H1 (cell line): ENCODE results near the gene DAB2IP. TPM values are rescaled to one million over a fixed set of nuclear protein-coding genes. Genes with fewer than 3 reads are reported as not detected.

Source experiments
- CTCF ChIA-PET: fragments of 300-600 bp; sonication (Branson Sonifier 250); formaldehyde crosslinking; loops from one replicate; lab custom pipeline; 2021; ENCODE audit not compliant: partially characterized antibody; lab: Charles Lee
- POLR2A ChIA-PET: fragments of 300-600 bp; sonication (Branson Sonifier 250); formaldehyde crosslinking; loops from one replicate; lab custom pipeline; 2021; ENCODE audit warnings: inconsistent platforms; ENCODE audit not compliant: partially characterized antibody; lab: Charles Lee
- DNase-seq, 2 experiments: peaks; one replicate each; pipeline versions ENCODE4 v3.0.0 to v3.0.0-alpha.2; 2010 to 2022; ENCODE audit warnings: low spot score in 2 of 2, low read depth in 1 of 2, mixed read lengths in 1 of 2
- FAIRE-seq: peaks from 2 replicates; lab custom pipeline; 2011; peaks lifted over from hg19 to GRCh38; lab: Jason Lieb, UNC
- H2AFZ ChIP-seq: 2 replicates; pipeline ENCODE4 v1.8.1; 2012; ENCODE audit warnings: low read length, inconsistent platforms
- H2AK5ac ChIP-seq: 2 replicates; pipeline ENCODE4 v1.6.1; 2013; ENCODE audit warnings: low read depth, low read length
- H2BK120ac ChIP-seq: replicated peaks from 2 replicates; pipeline ENCODE3; 2013; ENCODE audit warnings: low read depth, low read length, inconsistent platforms
- H2BK12ac ChIP-seq: 2 replicates; pipeline ENCODE4 v1.6.1; 2013; ENCODE audit warnings: low read depth, low read length
- H2BK15ac ChIP-seq: 2 replicates; pipeline ENCODE4 v1.6.1; 2013; ENCODE audit warnings: low read length
- H2BK20ac ChIP-seq: 2 replicates; pipeline ENCODE4 v1.6.1; 2013; ENCODE audit warnings: low read length
- H2BK5ac ChIP-seq: 2 replicates; pipeline ENCODE4 v1.6.1; 2013; ENCODE audit warnings: low read depth, low read length
- H3K14ac ChIP-seq: 2 replicates; pipeline ENCODE4 v1.6.1; 2013; ENCODE audit warnings: inconsistent platforms; ENCODE audit not compliant: insufficient read length
- H3K18ac ChIP-seq: 2 replicates; pipeline ENCODE4 v1.6.1; 2013; ENCODE audit warnings: low read length; ENCODE audit errors: extremely low read depth
- H3K23ac ChIP-seq: 2 replicates; pipeline ENCODE4 v1.6.1; 2013; ENCODE audit warnings: inconsistent platforms; ENCODE audit not compliant: insufficient read length
- H3K23me2 ChIP-seq: 2 replicates; pipeline ENCODE4 v1.6.1; 2013; ENCODE audit warnings: low read depth, low read length
- H3K27ac ChIP-seq: 2 replicates; pipeline ENCODE4 v1.6.1; 2011; ENCODE audit warnings: low read depth, low read length, inconsistent platforms
- H3K27me3 ChIP-seq, 4 experiments: replicated peaks in 1 of 4; 1 replicate in 1 of 4; 2 replicates in 3 of 4; pipeline versions ENCODE4 v1.6.1 to v1.8.1; 2011 to 2013; ENCODE audit warnings: low read length in 3 of 4, mild to moderate bottlenecking in 3 of 4, inconsistent platforms in 2 of 4, mixed read lengths in 2 of 4, moderate library complexity in 1 of 4; ENCODE audit not compliant: control insufficient read depth in 3 of 4, insufficient read depth in 3 of 4; ENCODE audit errors: extremely low read depth in 1 of 4
- H3K36me3 ChIP-seq, 4 experiments: 2 replicates each; pipeline versions ENCODE4 v1.6.1 to v1.8.1; 2011 to 2013; ENCODE audit warnings: mild to moderate bottlenecking in 4 of 4, low read length in 3 of 4, moderate library complexity in 2 of 4, control low read depth in 1 of 4, inconsistent platforms in 1 of 4; ENCODE audit not compliant: insufficient read depth in 4 of 4, control insufficient read depth in 2 of 4
- H3K4ac ChIP-seq: replicated peaks from 2 replicates; pipeline ENCODE3; 2013; ENCODE audit warnings: low read length, low read depth, mixed read lengths, inconsistent platforms; ENCODE audit not compliant: insufficient read length
- H3K4me1 ChIP-seq, 4 experiments: replicated peaks in 1 of 4; 1 replicate in 1 of 4; 2 replicates in 3 of 4; pipeline versions ENCODE4 v1.6.1 to v1.8.1; 2011 to 2013; ENCODE audit warnings: low read length in 3 of 4, inconsistent platforms in 2 of 4, mixed read lengths in 1 of 4; ENCODE audit not compliant: insufficient read depth in 4 of 4, control insufficient read depth in 3 of 4
- H3K4me2 ChIP-seq, 2 experiments: 2 replicates each; pipeline versions ENCODE4 v1.6.1 to v1.8.1; 2011 to 2013; ENCODE audit warnings: low read depth in 2 of 2, low read length in 2 of 2, control low read depth in 1 of 2, inconsistent platforms in 1 of 2, mild to moderate bottlenecking in 1 of 2; ENCODE audit not compliant: insufficient read depth in 1 of 2
- H3K4me3 ChIP-seq, 4 experiments: fragments of 200-600, 300-600 bp in 1 of 4; sonication (generic), shearing (Covaris generic), sonication (Bioruptor Twin) in 1 of 4; 2 replicates each; pipeline versions ENCODE4 v1.5.1 to v1.8.1; 2011 to 2016; ENCODE audit warnings: low read length in 4 of 4, low read depth in 3 of 4, control low read depth in 2 of 4, inconsistent platforms in 2 of 4, mild to moderate bottlenecking in 2 of 4, mixed read lengths in 1 of 4, moderate library complexity in 1 of 4; ENCODE audit not compliant: insufficient read depth in 2 of 4; ENCODE audit errors: extremely low read depth in 1 of 4
- H3K56ac ChIP-seq: replicated peaks from 2 replicates; pipeline ENCODE3; 2013; ENCODE audit warnings: low read depth, mild to moderate bottlenecking, mixed read lengths, low read length, inconsistent platforms; ENCODE audit not compliant: insufficient read length
- H3K79me1 ChIP-seq: 2 replicates; pipeline ENCODE4 v1.6.1; 2013; ENCODE audit warnings: low read depth, low read length, control low read depth
- H3K79me2 ChIP-seq, 2 experiments: 2 replicates each; pipeline versions ENCODE4 v1.6.1 to v1.8.1; 2012 to 2013; ENCODE audit warnings: low read length in 2 of 2, mild to moderate bottlenecking in 2 of 2, inconsistent platforms in 1 of 2; ENCODE audit not compliant: insufficient read depth in 2 of 2, control insufficient read depth in 1 of 2
- H3K9ac ChIP-seq, 4 experiments: replicated peaks in 1 of 4; 1 replicate in 1 of 4; 2 replicates in 3 of 4; pipeline versions ENCODE4 v1.6.1 to v1.8.1; 2011 to 2013; ENCODE audit warnings: low read depth in 3 of 4, low read length in 3 of 4, control low read depth in 2 of 4, mild to moderate bottlenecking in 2 of 4, moderate library complexity in 2 of 4, inconsistent platforms in 1 of 4; ENCODE audit errors: extremely low read depth in 1 of 4
- H3K9me3 ChIP-seq, 2 experiments: 2 replicates each; pipeline versions ENCODE4 v1.6.1 to v1.8.1; 2012 to 2013; ENCODE audit warnings: mild to moderate bottlenecking in 2 of 2, moderate library complexity in 2 of 2, control low read depth in 1 of 2, inconsistent platforms in 1 of 2, low read depth in 1 of 2, low read length in 1 of 2, mixed read lengths in 1 of 2; ENCODE audit not compliant: insufficient read depth in 2 of 2
- H4K20me1 ChIP-seq, 2 experiments: replicated peaks in 1 of 2; 2 replicates each; pipeline versions ENCODE3 to v1.8.1; 2011 to 2013; ENCODE audit warnings: inconsistent platforms in 2 of 2, low read length in 2 of 2, mild to moderate bottlenecking in 1 of 2; ENCODE audit not compliant: insufficient read depth in 2 of 2, control insufficient read depth in 1 of 2
- H4K5ac ChIP-seq: 2 replicates; pipeline ENCODE4 v1.6.1; 2013; ENCODE audit warnings: low read length, low read depth, mixed read lengths, inconsistent platforms; ENCODE audit not compliant: insufficient read length
- H4K8ac ChIP-seq: 2 replicates; pipeline ENCODE4 v1.8.0; 2013; ENCODE audit warnings: mild to moderate bottlenecking, moderate library complexity, low read length, inconsistent platforms; ENCODE audit not compliant: insufficient read depth; ENCODE audit errors: extremely low read depth
- H4K91ac ChIP-seq: replicated peaks from 2 replicates; pipeline ENCODE3; 2013; ENCODE audit warnings: low read length, mixed read lengths, inconsistent platforms; ENCODE audit not compliant: insufficient read length
- HDAC6 ChIP-seq: IDR thresholded peaks from one replicate; pipeline ENCODE4 v1.7.1; 2012; ENCODE audit warnings: low read depth, mild to moderate bottlenecking, inconsistent platforms, low read length, moderate library complexity
- JUN ChIP-seq: IDR thresholded peaks from 2 replicates; pipeline ENCODE4 v1.6.1; 2011; ENCODE audit warnings: low read depth, mild to moderate bottlenecking, improper control_type of control experiment, low read length
- NRF1 ChIP-seq: IDR thresholded peaks from 2 replicates; pipeline ENCODE4 v1.6.1; 2011; ENCODE audit warnings: mild to moderate bottlenecking, low read depth, low read length, improper control_type of control experiment
- SIRT6 ChIP-seq: IDR thresholded peaks from one replicate; pipeline ENCODE4 v1.7.1; 2012; ENCODE audit warnings: low read length, inconsistent platforms
- WGBS, 2 experiments: shearing (Covaris generic) in 1 of 2; methylation state at CpG; one replicate each; pipeline versions ENCODE4 v1.1.6 to v1.1.7; 2013 to 2015; ENCODE audit warnings: low lambda C conversion rate in 2 of 2, mixed read lengths in 2 of 2, inconsistent platforms in 1 of 2, low coverage in 1 of 2, missing lambda C conversion rate in 1 of 2; ENCODE audit not compliant: insufficient replicate concordance in 2 of 2, insufficient coverage in 1 of 2, insufficient read length in 1 of 2; ENCODE audit errors: extremely low coverage in 1 of 2, missing lambda C conversion rate in 1 of 2; 5-methylcytosine and 5-hydroxymethylcytosine counted together
- polyA plus RNA-seq, 7 experiments: library from polyadenylated mRNA; depleted of rRNA in 3 of 7; stranded (reverse) in 5 of 7; unstranded in 2 of 7; fragments of >200 nt in 5 of 7; fragments of 200-250 nt in 2 of 7; gene quantifications; 1 replicate in 5 of 7; 2 replicates in 1 of 7; 4 replicates in 1 of 7; pipeline versions ENCODE4 v1.2.1 to v1.2.3, GENCODE V29; 2011 to 2013; ENCODE audit warnings: missing spikeins in 2 of 7, mixed read lengths in 2 of 7
- total RNA-seq: library from RNA; stranded (reverse); fragmentation: NEBNext Ultra II Directional; extraction: Animal tissue kit (Norgen Biotek cat#: 25700); gene quantifications from 2 replicates; pipeline ENCODE4 v1.2.1, GENCODE V29; 2021

DAB2IP gene
- total and polyA plus RNA-seq, 2 of the 8 experiments (the other 6 are each of a cell fraction or from before 2014, with no cell fraction given): 19.7 to 39.5 TPM

DNA sequence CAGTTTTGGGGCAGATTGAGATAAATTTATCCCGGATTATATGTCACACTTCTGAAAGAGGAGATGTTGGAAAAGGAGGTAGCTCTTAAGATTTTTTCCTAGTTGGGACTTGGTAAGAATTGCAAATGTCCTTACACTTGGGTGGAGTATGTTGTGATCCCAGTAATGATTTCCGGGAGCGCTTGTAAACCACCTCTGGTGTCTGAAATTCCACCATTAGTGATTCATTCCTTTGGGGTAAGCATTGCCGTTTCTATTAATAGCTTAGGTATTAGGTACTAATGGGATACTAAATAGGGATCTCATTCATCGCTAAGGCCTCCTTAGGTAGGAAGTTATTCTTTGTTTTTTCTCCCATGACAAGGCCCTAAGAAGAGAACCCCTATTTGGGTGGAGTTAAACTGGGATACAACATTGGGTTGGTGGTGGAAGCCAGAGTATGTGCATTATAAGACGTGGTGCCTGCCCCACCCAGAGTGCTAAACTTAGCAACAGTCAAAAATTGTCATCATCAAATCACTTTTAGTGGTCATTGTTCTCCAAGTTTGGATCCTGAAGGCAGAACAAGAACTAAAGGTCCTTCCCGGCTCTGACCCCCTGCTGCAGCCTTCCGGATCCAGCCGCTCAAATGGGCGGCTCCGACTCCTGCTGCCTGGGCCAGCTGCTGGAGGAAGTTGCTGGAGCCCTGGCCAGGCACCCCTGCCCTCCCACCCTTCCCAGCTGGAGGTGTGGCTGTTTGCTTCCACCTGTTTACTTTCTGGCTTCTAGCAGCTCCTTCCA lies 31.7 kb upstream of the DAB2IP start:
- no peak overlapping the region for H3K4ac ChIP-seq
- CTCF ChIA-PET: interaction anchor here (0.6 to 6.3 kb wide), 44 partner anchors 9 to 1674 kb away, joined by 3 to 76 read pairs (median 5); no protein-coding TSS in a partner anchor
- H2AK5ac ChIP-seq: no peak overlapping the region
- H2AFZ ChIP-seq: no peak overlapping the region
- 88% methylated on average over 9 of the region's 11 CpGs; no CpG with 5 or more reads in 1 of the 2 experiments for WGBS, 2 experiments
- no peak overlapping the region for H3K9ac ChIP-seq
- no peak for FAIRE-seq
- no peaks in the 10 kb centered on the region for H3K27me3 ChIP-seq
- H3K79me1 ChIP-seq: 0 out of 2 replicates have a peak, but pooled peaks cover 2% of the 10 kb centered on the region
- no peak overlapping the region for H2BK15ac ChIP-seq
- no peaks in the 10 kb centered on the region for H3K4me1 ChIP-seq
- no peak overlapping the region for H2BK120ac ChIP-seq
- peaks cover 0 to 3% of the 10 kb centered on the region in 2 experiments for H4K20me1 ChIP-seq
- H3K36me3 ChIP-seq: no peaks in the 10 kb centered on the region
- no peak overlapping the region for H3K56ac ChIP-seq
- TF ChIP-seq NRF1 (no peak), SIRT6 (no peak), JUN (no peak), HDAC6 (no peak)
- TF ChIP-seq, all 59 proteins: peak for 0
- Histone ChIP-seq H3K18ac (no peak overlapping the region), H3K27ac (no peak overlapping the region), H3K14ac (no peak overlapping the region), H3K9me3 (no peaks in the 10 kb centered on the region), H4K8ac (no peak overlapping the region), H3K23ac (no peak overlapping the region), H4K91ac (no peak overlapping the region), H2BK20ac (no peak overlapping the region), H2BK12ac (no peak overlapping the region), H2BK5ac (no peak overlapping the region), H3K23me2 (no peaks in the 10 kb centered on the region), H3K4me3 (no peak overlapping the region), H4K5ac (no peak overlapping the region), H3K79me2 (no peaks in the 10 kb centered on the region; a peak in 1 of 4 replicates), H3K4me2 (no peak overlapping the region)
- no peak for DNase-seq
- POLR2A ChIA-PET: interaction anchor here (1.5 to 1.8 kb wide), 2 partner anchors 20 to 22 kb away, joined by 5 to 8 read pairs; no protein-coding TSS in a partner anchor
